HG03064 (cell line): ENCODE results near the gene LBHD1.
A peak's percentile ranks its signal among the peaks of the same experiment; 100 is the strongest.
"Not testable (repeated sequence)": the region's sequence is repeated elsewhere in the genome, so short reads cannot be mapped to it uniquely, and the experiment has no call there.

Source experiments
- ATAC-seq: cut with Tn5 transposase; IDR thresholded peaks from one replicate; pipeline ENCODE4 v1.9.1; 2021; ENCODE audit warnings: low read depth; ENCODE audit not compliant: unreplicated experiment

LBHD1 gene

DNA sequence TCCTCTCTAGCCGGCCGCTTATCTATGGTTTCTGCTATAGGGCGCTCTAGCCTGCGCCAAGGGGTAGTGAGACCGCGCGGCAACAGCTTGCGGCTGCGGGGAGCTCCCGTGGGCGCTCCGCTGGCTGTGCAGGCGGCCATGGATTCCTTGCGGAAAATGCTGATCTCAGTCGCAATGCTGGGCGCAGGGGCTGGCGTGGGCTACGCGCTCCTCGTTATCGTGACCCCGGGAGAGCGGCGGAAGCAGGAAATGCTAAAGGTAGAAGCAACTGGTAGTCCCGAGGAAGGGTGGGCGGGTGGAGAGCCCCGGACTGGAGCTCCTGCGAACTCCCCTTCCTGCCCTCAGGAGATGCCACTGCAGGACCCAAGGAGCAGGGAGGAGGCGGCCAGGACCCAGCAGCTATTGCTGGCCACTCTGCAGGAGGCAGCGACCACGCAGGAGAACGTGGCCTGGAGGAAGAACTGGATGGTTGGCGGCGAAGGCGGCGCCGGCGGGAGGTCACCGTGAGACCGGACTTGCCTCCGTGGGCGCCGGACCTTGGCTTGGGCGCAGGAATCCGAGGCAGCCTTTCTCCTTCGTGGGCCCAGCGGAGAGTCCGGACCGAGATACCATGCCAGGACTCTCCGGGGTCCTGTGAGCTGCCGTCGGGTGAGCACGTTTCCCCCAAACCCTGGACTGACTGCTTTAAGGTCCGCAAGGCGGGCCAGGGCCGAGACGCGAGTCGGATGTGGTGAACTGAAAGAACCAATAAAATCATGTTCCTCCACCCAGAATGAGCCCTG, at the start of gene LBHD1, which contains the start of gene UQCC3:
TSS of gene LBHD1 (minus strand) at position 660 of the 782 bp plus-strand sequence. CDS start 2,236 bp downstream, outside the sequence.
TSS of gene UQCC3 (plus strand) at position 66 of the 782 bp plus-strand sequence. CDS start at position 139, 73 bp downstream.
- no peak for ATAC-seq

DNA sequence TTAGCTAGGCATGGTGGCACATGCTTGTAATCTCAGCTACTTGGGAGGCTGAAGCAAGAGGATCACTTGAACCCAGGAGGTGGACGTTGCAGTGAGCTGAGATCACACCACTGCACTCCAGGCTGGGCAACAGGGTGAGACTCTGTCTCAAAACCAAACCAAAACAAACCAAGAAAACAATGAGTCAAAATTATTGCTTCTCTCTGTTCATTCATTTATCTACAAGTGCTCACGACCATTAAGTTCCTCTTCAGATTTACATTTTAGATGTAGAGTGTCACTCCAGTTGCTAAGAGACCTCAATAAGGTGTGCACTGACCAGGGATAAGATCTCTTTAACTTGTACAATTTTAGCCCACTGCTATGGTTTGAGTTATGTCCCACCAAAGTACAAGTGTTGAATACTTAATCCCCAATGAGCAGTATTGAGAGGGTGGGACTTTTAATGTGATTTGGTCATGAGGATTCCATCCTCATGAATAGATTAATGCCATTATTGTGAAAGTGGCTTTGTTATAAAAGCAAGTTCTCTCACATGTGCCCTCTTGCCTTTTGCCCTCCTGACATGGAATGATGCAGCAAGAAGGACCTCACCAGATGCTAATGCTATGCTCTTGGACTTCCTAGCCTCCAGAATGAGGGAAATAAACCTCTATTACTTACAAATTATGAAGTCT, 47.4 kb upstream of the LBHD1 start:
- no peak for ATAC-seq

DNA sequence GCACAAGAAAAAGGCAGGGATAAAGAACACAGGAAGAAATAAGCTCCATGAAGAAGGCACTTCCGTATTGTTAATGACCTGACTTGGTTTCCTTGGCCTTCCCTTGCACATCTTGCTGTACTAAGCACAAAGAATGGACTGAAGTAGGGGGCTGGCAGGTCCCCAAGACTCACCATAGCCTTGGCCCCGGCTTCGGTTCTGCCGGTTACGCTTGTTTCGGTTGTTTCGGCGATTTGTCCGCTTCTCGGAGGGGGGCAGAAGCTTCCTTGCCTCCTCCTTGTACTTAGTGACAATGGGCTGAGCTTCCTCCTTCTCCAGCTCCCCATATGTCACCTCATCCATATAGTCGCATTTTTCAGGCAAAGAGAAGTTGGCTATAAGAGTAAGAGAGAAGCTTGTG, 44.7 kb upstream of the LBHD1 start:
- ATAC-seq = no peak

DNA sequence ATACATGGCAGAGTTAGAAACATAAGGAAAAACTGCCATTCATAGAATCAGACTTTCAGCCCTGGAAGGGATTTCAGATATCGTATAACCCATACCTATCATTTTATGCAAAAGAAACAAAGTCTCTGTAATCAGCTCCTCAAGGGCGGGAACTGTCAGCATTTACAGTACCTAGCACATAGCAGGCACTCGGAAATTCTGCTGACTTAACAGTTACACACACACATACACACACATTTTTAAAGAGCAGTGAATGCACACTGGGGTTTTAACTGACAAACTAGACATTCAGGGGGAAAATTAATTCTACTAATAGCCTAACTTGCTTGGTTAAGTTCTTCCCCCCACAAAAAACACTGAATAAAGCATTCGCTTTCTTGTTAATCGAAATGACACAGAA, 44.1 kb upstream of the LBHD1 start:
- no peak for ATAC-seq

DNA sequence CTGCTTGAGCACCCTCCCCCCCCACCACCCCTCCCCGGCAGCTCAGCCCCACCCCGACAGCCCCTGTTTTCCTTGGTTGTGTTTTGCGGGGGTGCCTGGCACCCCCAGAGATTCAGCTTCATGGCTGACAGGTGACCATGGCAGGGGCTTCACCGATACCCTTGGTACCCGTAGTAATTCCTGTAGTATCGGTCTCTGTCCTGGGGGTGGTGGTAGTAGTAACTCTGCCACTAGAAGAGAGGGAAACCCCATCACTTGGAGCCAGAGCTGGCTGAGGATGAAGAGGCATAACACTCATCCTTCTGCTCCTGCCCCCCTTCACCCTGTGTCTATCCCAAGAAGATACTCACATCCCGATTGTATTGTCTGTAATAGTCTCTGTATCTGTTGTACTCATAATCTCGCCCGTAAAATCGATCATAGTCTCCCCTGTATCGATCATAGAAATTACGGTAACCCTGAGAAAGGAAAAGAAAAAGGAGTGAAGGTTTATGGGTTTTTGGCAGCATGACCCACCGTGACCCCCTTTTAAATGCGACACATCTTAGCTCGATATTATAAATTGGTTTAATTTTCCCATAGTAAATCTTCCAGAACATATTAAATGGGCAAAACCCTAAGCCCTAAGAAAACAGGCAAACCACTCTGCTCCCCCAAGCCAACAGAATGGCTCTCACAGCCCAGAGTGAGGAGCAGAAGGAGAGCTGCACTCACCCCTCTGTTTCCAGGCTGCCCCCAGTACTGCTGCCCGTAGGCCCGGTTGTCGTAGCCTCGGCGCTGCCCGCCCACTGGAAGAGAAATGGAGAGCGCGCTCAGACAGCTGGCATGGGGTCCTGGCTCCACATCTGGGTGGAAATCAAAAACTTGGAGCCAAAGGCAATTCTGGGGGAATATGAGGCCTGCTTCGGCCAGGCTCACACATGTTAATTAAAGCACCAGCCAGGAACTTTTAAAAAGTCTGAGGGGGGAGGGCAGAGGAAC, 43.4 kb upstream of the LBHD1 start:
- no peak for ATAC-seq

DNA sequence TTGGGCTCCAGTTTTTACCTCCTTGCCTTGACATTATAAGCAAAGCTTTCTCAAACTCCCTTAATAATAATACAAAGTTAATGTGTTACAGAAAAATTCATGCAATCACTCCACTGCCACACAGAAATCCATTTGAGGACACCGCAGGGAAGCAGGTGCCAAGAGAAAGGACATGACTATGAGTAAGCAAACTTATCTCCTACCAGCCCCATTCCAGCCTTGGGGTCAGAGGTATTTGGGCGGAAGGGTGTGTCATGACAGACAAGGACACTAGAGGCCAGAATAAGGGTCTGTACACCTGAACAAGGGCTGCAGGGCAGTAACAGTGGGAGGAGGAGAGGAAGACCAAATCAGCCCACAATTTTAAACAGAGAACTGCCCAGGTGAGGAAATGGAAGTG, 41.3 kb upstream of the LBHD1 start:
- no peak for ATAC-seq

DNA sequence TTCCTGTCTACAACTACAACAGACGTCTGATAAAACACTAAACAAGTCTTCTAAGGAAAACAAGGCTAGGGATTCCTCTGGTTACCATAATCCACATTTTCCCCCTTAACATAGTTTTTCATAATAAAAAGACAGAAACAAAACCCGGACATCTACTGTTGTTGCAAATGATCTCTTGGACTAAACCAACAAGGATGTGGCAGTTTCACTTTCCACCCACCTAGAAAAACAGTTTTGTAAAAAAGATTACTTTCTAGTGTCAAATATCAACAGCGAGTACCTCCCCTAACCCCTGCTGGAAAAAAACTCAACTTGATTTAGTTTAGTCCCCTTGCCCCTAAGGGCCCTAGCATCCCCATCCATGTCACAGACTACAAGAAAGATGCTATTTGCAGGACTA, 40.8 kb upstream of the LBHD1 start:
- no peak for ATAC-seq

DNA sequence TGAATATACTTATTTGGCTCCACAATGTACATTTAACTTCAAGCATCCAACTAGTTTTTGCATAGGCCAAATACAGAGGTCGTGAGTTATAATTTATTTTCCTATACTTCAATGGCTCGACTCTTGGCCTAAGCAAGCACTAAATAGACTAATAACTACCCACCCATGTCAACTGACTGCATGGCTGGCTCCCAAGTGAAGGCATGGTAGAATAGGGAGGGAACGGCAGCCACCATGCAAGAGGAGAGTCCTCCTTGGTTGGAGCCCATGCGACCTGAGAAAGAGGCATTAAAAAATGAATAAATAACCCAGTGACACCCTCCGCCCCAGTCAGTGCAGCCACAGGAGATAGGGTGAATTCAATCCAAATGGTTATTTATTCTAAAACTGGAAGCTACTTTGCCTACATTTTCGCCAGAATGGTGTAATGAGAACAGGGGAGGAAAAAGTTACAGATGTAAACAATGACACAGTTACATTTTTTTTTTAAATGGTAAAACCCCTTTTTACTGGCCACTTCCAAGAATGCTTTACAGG, 40.3 kb upstream of the LBHD1 start:
- ATAC-seq = no peak

DNA sequence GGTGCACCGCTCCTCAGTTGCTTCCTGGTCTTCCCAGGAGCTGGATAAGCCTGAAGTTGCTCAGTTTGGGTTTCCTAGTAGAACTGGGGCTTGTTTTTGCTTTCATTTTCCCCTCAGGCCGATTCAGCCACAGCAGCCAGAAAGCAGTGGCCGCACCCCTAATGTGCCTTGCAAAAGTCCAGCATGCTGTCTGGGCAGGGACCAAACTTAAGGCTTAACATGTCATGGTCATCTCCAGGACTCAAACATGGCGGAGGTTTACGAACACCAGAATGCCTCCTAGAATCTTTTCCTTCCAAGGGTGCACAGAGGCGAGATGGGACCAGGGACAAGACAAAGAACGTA, 37.9 kb upstream of the LBHD1 start:
- ATAC-seq = no peak

DNA sequence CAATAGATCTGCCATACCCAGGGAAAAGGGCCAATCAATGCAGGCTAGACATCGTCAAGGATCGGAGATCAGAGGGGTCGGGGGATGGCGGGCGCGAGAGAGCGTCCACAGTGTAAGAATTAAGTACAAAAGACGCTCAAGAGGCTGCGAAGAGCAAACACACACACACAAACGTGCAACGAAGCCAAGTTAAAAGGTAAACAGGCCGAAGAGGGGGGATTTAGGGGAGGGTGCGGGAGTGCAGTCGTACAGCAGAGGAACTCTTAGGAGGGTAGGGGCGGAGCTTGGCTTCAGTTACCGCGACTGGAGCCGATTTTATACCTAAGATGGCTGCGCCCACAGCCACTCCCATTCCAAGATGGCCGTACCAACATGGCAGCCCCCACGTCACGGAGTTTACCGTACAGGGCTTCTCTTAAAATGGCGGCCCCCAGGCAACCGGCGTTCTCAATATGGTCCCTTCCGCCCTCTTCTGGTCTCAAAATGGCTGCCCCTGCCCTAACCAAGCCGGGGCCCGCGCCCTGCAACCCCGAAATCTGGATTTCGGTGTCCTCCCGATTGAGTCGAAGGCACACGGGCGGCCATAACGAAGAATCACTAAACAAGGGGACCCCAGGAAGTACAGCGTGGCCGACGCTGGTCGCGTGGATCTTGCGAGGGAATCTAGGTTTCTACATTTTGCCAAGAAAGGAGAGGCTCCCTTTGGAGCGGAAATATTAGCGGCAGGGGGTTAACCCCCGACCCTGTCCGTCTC, 37.4 kb upstream of the LBHD1 start:
- ATAC-seq = peak; percentile 66

DNA sequence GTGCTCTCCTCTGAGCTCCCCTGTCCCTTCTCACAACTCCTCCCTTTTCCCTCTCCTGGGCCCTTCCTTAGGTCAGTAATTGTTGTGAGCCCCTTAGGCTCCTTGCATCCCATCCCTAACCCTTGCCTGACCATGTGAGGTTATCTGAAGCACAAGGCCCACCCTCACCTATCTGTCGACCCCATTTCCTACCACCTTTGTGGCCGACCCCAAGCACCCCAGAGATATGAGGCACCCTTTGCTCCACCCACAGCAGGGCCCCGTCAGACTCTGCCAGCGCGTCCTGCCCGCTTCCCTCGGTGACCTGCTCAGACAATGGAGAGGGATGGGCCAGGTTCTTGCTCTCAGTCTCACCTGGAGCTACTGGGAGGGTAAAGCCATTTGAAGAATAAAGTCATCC, 36.7 kb upstream of the LBHD1 start:
- ATAC-seq = no peak

DNA sequence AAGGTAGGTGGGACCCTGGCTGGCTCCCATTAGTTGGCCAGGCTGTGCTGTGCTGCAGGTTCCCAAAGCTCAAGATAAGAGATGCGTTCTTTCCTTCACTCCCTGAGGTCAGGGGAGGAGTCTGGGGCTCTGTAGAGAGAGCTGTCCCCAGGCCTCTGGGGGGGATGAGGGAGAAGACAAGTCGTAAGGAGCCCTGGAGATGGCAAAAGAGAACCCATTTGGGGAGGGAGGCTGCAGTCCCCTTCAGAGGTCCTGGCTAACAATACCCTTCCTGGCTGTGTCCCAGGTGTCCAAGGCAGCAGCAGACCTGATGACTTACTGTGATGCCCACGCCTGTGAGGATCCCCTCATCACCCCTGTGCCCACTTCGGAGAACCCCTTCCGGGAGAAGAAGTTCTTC, 36.3 kb upstream of the LBHD1 start:
- ATAC-seq = no peak

DNA sequence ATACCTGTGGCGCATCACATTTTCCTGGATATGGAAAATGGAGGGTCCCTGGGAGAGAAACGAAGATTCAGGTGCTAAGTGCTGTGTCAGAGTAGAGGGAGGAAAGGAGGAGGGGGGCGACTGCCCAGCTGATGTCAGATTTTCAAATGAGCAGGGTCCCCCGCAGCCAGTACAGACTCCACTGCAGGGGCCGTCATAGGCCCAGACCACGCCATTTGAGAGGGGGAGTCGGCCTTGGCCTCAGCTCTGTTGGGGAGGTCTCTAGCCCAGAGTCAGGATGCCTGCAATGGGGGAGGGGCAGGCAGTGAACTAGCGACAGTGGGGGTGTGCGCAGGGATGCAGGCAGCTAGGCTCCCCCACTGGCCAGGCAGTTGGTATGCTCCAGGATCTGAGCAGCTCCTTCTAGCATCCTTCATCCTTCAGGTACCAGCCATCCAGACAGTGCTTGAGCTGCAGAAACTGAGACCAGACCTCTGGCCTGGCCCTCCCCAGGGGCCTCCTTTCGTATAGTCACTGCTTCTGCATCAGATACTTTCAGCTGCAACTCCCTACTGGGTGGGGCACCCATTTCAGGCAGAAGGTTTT, 35.3 kb upstream of the LBHD1 start, which contains the start of the genes BSCL2 and GNG3:
TSS of gene BSCL2 (minus strand) at position 148 of the 585 bp plus-strand sequence. CDS start 229 bp downstream, outside the sequence.
TSS of gene GNG3 (plus strand) at position 400 of the 585 bp plus-strand sequence. CDS start 620 bp downstream, outside the sequence.
- ATAC-seq = no peak

DNA sequence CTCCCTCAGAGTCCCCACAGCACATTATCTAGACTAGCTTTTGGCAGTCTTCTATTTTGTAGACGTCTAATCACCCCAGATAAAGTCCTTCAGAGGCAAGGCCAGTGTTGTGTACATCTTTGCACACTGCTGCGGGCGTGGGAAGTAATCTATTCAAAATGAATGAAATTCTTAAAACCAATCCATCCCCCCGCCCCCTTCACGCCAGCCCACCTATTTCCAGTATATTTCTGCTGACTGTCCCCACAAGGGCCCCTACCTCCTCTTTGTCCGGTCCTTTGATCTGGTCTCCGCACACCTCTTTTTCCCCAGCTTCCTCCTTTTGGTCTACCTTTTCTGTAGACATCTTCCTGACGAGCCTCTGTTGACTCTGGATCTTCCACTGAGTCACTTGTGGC, 34.8 kb upstream of the LBHD1 start:
- no peak for ATAC-seq

DNA sequence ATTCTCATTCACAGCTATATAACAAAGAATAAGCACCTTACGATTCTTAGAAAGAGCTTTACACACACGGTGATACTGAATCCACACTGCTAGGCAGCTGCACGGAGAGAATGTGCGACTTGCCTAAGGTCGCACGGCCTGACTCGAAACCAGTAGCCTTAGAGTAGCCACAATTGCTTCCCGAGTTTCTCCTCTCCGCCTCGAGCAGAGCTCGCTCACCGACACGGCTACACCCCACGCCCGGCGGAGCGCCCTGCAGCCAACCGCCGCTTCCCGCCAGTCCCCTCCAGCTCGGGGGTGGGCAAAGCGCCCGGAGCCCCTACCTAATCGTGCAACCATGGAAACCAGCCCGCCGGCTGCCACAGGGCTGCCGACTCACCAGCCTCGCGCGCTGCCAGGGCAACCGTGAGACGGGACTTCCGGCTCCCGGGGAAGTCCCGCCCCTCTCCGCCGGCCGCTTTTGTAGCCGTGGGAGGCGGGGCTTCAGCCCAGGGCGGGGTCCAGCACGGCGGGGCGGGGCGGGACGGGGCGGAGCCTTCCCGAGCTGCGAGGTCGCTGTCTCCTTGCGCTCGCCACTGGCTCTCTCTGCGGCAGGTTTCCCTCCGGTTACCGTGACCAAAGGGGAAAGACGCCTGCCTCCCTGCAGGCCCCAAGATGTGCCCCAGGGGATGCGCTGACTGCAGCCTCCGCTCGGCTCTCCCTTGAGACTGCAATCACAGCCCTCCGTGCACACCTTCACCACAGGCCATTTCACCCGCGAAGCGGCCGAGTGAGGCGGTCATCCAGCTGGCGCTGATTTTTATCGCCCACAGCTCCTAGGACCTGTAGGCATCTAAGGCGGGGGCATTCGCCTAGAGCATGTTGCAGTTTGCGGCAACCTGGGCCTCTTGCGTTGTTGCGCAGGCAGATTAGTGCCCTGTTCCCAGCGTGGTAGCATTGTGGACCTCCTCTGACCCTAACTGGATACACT, 34.1 kb upstream of the LBHD1 start:
- ATAC-seq = peak; percentile 49

DNA sequence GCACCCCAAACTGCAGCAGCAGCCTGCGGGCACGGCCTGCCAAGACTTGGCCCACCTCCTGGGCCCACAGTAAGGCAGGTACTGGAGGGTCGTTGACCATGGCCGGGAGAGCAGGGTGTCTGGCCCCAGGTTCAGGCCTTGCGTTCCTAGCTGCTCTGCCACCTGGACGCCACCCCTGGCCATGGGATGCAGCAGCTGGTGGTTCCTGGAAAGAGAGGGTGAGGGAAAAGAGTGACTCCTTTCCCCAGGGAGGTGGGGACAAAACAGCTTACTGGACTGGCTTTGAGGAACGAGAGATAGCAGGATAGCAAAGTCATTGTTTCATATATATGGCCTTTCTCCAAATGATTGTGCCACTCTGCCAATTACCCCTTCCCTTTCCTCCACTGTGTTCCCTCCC, 33.3 kb upstream of the LBHD1 start:
- no peak for ATAC-seq

DNA sequence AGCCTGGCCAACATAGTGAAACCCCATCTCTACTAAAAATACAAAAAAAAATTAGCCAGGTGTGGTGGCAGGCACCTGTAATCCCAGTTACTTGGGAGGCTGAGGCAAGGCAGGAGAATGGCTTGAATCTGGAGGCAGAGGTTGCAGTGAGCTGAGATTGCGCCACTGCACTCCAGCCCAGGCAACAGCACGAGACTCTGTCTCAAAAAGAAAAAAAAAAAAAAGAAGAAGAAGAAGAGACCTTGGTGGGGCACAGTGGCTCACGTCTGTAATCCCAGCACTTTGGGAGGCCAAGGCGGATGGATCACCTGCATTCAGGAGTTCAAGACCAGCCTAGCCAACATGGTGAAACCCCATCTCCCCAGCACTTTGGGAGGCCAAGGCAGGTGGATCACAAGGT, 31.9 kb upstream of the LBHD1 start:
- ATAC-seq = not testable (repeated sequence)

DNA sequence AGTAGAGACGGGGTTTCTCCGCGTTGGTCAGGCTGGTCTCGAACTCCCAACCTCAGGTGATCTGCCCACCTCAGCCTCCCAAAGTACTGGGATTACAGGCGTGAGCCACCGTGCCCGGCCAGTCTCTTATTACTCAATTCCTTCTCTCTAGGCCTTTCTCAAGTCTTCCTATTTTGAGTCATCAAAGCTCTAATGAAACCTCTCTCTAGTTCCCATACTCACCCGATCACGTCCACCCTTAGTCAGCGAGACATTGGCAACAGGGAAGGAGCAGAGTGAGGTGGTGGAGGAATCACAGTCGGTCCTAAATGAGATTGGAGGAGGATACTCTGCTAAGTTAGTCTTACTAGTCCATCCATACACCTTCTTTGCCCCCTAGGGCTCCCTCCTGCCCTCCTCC, 30.2 kb upstream of the LBHD1 start:
- ATAC-seq = no peak
